Esophagus squamous epithelium (tissue), 5 donors: ENCODE results near the gene A2ML1. TPM values are rescaled to one million over a fixed set of nuclear protein-coding genes. Genes with fewer than 3 reads are reported as not detected.

Source experiments
- DNase-seq: peaks from one replicate; lab custom pipeline; 2025; lab: John Stamatoyannopoulos, UW
- H3K27ac ChIP-seq, 4 donors: fragments of 200-600 bp; sonication (generic); one replicate each; pipeline ENCODE4 v1.5.1; 2016 to 2019; ENCODE audit warnings: mild to moderate bottlenecking in 1 of 4
- H3K27me3 ChIP-seq, 4 donors: fragments of 200-600 bp; sonication (generic); 1 replicate in 3 of 4; 2 replicates in 1 of 4; pipeline versions ENCODE4 v1.5.1 to v1.6.0; 2017 to 2021; ENCODE audit warnings: antibody characterized with exemption in 1 of 4
- H3K36me3 ChIP-seq, 3 donors: fragments of 200-600 bp; sonication (generic); one replicate each; pipeline ENCODE4 v1.5.1; 2016 to 2019
- H3K4me1 ChIP-seq, 3 donors: fragments of 200-600 bp; sonication (generic); one replicate each; pipeline ENCODE4 v1.5.1; 2017 to 2019
- H3K4me3 ChIP-seq, 4 donors: fragments of 200-600 bp; sonication (generic); 1 replicate in 3 of 4; 2 replicates in 1 of 4; pipeline ENCODE4 v1.5.1; 2016 to 2019; ENCODE audit warnings: mild to moderate bottlenecking in 2 of 4, moderate library complexity in 1 of 4
- H3K9me3 ChIP-seq, 3 donors: fragments of 200-600 bp; sonication (generic); one replicate each; pipeline ENCODE4 v1.5.1; 2016 to 2019
- CTCF ChIP-seq, 6 experiments: fragments of 450-650 bp in 4 of 6; fragments of 200-600 bp in 2 of 6; sonication (generic) in 2 of 6; IDR thresholded peaks; one replicate each; pipeline ENCODE4 v1.5.1; 2016 to 2019; ENCODE audit warnings: antibody characterized with exemption in 6 of 6, mild to moderate bottlenecking in 4 of 6, moderate library complexity in 4 of 6
- POLR2A ChIP-seq, 4 donors: fragments of 450-650 bp; IDR thresholded peaks; one replicate each; pipeline ENCODE4 v1.6.1; 2017; ENCODE audit warnings: antibody characterized with exemption in 4 of 4, mild to moderate bottlenecking in 4 of 4, moderate library complexity in 3 of 4
- WGBS, 2 donors: methylation state at CpG; one replicate each; pipeline ENCODE4 v1.1.5; 2018; 5-methylcytosine and 5-hydroxymethylcytosine counted together
- intact Hi-C: fragments of 100-400 bp; cut with DNase I; formaldehyde crosslinking; loops from one replicate; pipeline ENCODE4 v1.15.0; 2022
- total RNA-seq, 4 donors: library from RNA; depleted of rRNA; stranded (reverse); fragments of >200 nt; gene quantifications; one replicate each; pipeline ENCODE4 v1.1.0, GENCODE V29; 2016
- donor health status: DM: yes; HTN: yes; CAD: no.

The A2ML1 gene
- total RNA-seq, 4 donors from 2014 or later, result 419 to 1,497 (median 509) TPM

- TF ChIP-seq POLR2A (IDR thresholded peaks at IDR 0.05) (no peak), CTCF (IDR thresholded peaks at IDR 0.05) (no peak)
- peaks cover 0 to 90% (median 0%) of the 10 kb centered on the region in 3 donors for H3K36me3 ChIP-seq
Measured at GRCh38 chr12:8871068-8871467, 48.6 kb downstream of the A2ML1 start.

DNA sequence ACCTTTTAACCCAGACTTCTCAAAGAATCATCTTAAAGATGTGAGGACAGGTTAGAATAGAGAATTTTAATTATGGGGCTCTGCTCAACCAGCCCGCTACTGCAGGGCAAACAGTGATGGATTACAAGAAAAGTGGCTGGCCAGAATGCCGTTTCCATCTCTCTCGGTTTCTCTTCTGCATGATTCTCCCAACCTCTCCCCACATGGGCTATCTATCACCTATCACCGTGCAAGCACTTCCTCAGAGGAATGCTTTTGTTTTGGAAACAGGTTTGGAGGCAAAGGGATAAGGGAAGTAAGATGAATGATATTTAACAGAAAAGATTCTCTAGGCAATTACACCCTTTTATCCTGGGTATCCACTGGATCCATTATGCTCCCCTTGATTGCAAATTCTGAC is 54.5 kb downstream of the A2ML1 start:
- Histone ChIP-seq H3K27ac (no peak overlapping the region), H3K36me3 (peaks cover 0 to 43% (median 0%) of the 10 kb centered on the region in 3 donors), H3K4me3 (no peak overlapping the region), H3K9me3 (no peaks in the 10 kb centered on the region), H3K27me3 (no peaks in the 10 kb centered on the region), H3K4me1 (no peaks in the 10 kb centered on the region)
- no peak for DNase-seq
- intact Hi-C loops, result no loop called here
- TF ChIP-seq POLR2A (IDR thresholded peaks at IDR 0.05), result no peak
- no peak for TF ChIP-seq CTCF (IDR thresholded peaks at IDR 0.05)
- 39 to 47% methylated on average over 4 of the region's 4 CpGs for WGBS, 2 donors

More at GRCh38 chr12:8871068-8871467, 48.6 kb downstream of the A2ML1 start:
- Histone ChIP-seq H3K9me3 (no peaks in the 10 kb centered on the region), H3K27me3 (no peaks in the 10 kb centered on the region), H3K4me1 (no peaks in the 10 kb centered on the region), H3K4me3 (no peak overlapping the region), H3K27ac (no peak overlapping the region)
- intact Hi-C loops, result no loop called here
- no peak for DNase-seq

DNA sequence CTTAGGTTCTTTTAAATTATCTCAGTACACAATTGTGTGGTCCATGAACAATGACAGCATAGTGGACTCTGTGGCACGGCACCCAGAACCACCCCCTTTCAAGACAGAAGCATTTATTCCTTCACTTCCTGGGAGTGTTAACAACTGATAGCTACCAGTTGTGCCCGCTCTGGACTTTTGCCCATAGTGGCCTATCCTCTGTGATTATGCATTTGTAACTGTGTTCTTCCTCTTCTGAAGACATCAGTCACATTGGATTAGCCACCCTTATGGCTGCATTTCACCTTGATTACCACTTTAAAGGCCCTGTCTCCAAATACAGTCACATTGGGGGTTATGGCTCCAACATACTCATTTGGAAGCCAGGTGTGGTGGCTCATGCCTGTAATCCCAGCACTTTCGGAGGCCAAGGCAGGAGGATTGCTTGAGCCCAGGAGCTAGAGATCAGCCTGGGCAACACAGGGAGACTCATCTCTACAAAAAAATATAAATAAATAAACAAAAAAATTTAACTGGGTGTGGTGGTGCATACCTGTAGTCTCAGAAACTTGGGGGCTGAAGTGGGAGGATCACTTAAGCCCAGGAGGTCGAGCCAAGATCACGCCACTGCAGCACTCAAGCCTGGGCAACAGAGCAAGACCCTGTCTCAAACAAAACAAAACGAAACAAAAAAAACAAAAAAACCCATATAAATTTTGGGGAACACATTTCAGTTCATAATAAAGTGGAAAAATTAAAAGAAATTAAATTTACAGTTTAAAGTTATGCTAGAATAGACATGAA is 64.3 kb downstream of the A2ML1 start:
- no peak for DNase-seq
- TF ChIP-seq POLR2A (IDR thresholded peaks at IDR 0.05) (no peak), CTCF (IDR thresholded peaks at IDR 0.05) (no peak)
- Histone ChIP-seq H3K9me3 (no peaks in the 10 kb centered on the region), H3K36me3 (no peaks in the 10 kb centered on the region), H3K4me1 (peaks cover 0 to 9% (median 0%) of the 10 kb centered on the region in 3 donors), H3K27ac (no peak overlapping the region), H3K27me3 (no peaks in the 10 kb centered on the region), H3K4me3 (no peak overlapping the region)
- WGBS, 2 donors, result 84 to 91% methylated on average over 6 of the region's 6 CpGs
- intact Hi-C loops, result no loop called here

DNA sequence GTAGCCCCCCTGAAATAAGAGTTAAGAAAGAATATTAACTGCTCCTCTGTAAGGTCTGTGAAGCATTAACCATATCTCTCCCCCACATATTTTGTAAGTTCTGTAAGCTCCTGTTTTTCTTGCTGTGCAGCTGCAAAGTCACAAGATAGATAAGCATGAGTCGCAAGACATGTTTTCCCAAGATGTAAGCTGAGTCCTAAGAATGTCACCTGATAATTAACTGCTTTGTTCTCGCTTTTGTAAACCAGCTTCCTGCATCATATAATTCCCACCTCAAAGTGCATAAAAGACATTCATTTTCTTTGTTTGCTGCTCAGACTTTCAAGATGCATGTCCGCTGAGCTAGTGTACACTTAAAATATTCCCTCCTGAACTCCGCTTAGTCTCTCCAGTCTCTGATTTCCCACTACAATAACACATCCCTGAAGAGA is 64.9 kb downstream of the A2ML1 start:
- TF ChIP-seq CTCF (IDR thresholded peaks at IDR 0.05), result no peak
- no peak for TF ChIP-seq POLR2A (IDR thresholded peaks at IDR 0.05)
- DNase-seq, result no peak

GRCh38 chr12:8890313-8891085 is 68.1 kb downstream of the A2ML1 start:
- intact Hi-C loops, result loop anchor here (10.0 kb wide), 1 partner anchor 206 kb away; no protein-coding TSS in a partner anchor
- Histone ChIP-seq H3K27ac (peak overlapping the region in 1 of 4 donors; percentile 48), H3K9me3 (no peaks in the 10 kb centered on the region), H3K4me3 (peak overlapping the region in 3 of 4 donors; percentile 40 to 65 (median 45)), H3K27me3 (no peaks in the 10 kb centered on the region), H3K4me1 (peaks cover 0 to 9% (median 0%) of the 10 kb centered on the region in 3 donors), H3K36me3 (no peaks in the 10 kb centered on the region)
- DNase-seq, result no peak
- peak; percentile 79 to 91 (median 86) for TF ChIP-seq CTCF (IDR thresholded peaks at IDR 0.05)
- no peak for TF ChIP-seq POLR2A (IDR thresholded peaks at IDR 0.05)
- 28 to 30% methylated on average over 14 of the region's 14 CpGs for WGBS, 2 donors

More for the DNA sequence above, 64.9 kb downstream of the A2ML1 start:
- H3K36me3 ChIP-seq, result no peaks in the 10 kb centered on the region
- no peaks in the 10 kb centered on the region for H3K27me3 ChIP-seq
- H3K4me3 ChIP-seq, result no peak overlapping the region
- intact Hi-C loops, result no loop called here
- WGBS, 2 donors, result 83 to 92% methylated on average over 4 of the region's 4 CpGs
- H3K4me1 ChIP-seq, result peaks cover 0 to 9% (median 0%) of the 10 kb centered on the region in 3 donors
- no peak overlapping the region for H3K27ac ChIP-seq
- H3K9me3 ChIP-seq, result no peaks in the 10 kb centered on the region
